GM12878 (cell line): ENCODE data around the gene RBPJL. TPM values are rescaled to one million over a fixed set of nuclear protein-coding genes. Genes with fewer than 3 reads are reported as not detected.

Source experiments
- ATAC-seq: fragments of 200-7000 bp; cut with Tn5 transposase; 3 replicates; pipeline ENCODE4 v1.9.1; 2020; ENCODE audit warnings: mild to moderate bottlenecking, moderate library complexity
- BruUV-seq: library from RNA; stranded (reverse); fragments of 400-500 nt; replicated peaks from 2 replicates; lab custom pipeline; 2021; lab: Mats Ljungman, UMichigan
- CTCF ChIA-PET: fragments of 300-600 bp; sonication (Branson Sonifier 250); formaldehyde crosslinking; extraction: SDS; loops from one replicate; lab custom pipeline; 2021; ENCODE audit warnings: inconsistent platforms; lab: Yijun Ruan, JAX
- POLR2A ChIA-PET: fragments of 350-600 bp; formaldehyde crosslinking; extraction: SDS; loops from one replicate; lab custom pipeline; 2021; ENCODE audit warnings: inconsistent platforms; lab: Charles Lee
- RAD21 ChIA-PET: fragments of 300-600 bp; sonication (Branson Sonifier 250); formaldehyde crosslinking; loops from one replicate; lab custom pipeline; 2023; ENCODE audit warnings: antibody characterized with exemption; ENCODE audit not compliant: unreplicated experiment; lab: Charles Lee
- SMC1A ChIA-PET: fragments of 300-600 bp; sonication (Branson Sonifier 250); formaldehyde crosslinking; loops from one replicate; lab custom pipeline; 2023; ENCODE audit not compliant: unreplicated experiment, uncharacterized antibody; lab: Charles Lee
- DNase-seq: peaks from one replicate; pipeline ENCODE4 v3.0.0-alpha.2; 2011; ENCODE audit warnings: low read depth, low spot score
- FAIRE-seq: peaks from 3 replicates; lab custom pipeline; 2011; peaks lifted over from hg19 to GRCh38; lab: Jason Lieb, UNC
- H2AFZ ChIP-seq: 2 replicates; pipeline ENCODE4 v1.6.0; 2011; ENCODE audit warnings: low read depth, low read length, control low read depth; ENCODE audit not compliant: control insufficient read depth
- H3K27ac ChIP-seq: 2 replicates; pipeline ENCODE4 v1.5.1; 2011; ENCODE audit warnings: control low read depth; ENCODE audit not compliant: control insufficient read depth, insufficient read depth
- H3K27me3 ChIP-seq, 2 experiments: replicated peaks in 1 of 2; 2 replicates each; pipeline versions ENCODE4 v1.6.0 to v1.6.1; 2011; ENCODE audit warnings: low read length in 1 of 2; ENCODE audit not compliant: control insufficient read depth in 2 of 2, insufficient read depth in 2 of 2
- H3K36me3 ChIP-seq, 2 experiments: 2 replicates each; pipeline ENCODE4 v1.5.1; 2011; ENCODE audit warnings: low read length in 1 of 2; ENCODE audit not compliant: control insufficient read depth in 2 of 2, insufficient read depth in 2 of 2
- H3K4me1 ChIP-seq: 2 replicates; pipeline ENCODE4 v1.6.1; 2011; ENCODE audit warnings: mild to moderate bottlenecking, low read length, moderate library complexity, mixed read lengths; ENCODE audit not compliant: control insufficient read depth, insufficient read depth
- H3K4me2 ChIP-seq: 2 replicates; pipeline ENCODE4 v1.6.0; 2011; ENCODE audit warnings: control low read depth; ENCODE audit not compliant: control insufficient read depth, insufficient read depth
- H3K4me3 ChIP-seq: fragments of 200-600 bp; sonication (generic); 2 replicates; pipeline ENCODE4 v1.5.1; 2016
- H3K79me2 ChIP-seq: 2 replicates; pipeline ENCODE4 v1.6.0; 2011; ENCODE audit warnings: low read length; ENCODE audit not compliant: control insufficient read depth, insufficient read depth
- H3K9ac ChIP-seq: 2 replicates; pipeline ENCODE4 v1.8.0; 2011; ENCODE audit warnings: low read length, control low read depth, mixed read lengths; ENCODE audit not compliant: control insufficient read depth, insufficient read depth
- H3K9me3 ChIP-seq: replicated peaks from 3 replicates; pipeline ENCODE4 v1.5.1; 2011; ENCODE audit warnings: mild to moderate bottlenecking, low read length; ENCODE audit not compliant: control insufficient read depth, insufficient read depth
- H4K20me1 ChIP-seq: 2 replicates; pipeline ENCODE4 v1.6.0; 2011; ENCODE audit not compliant: control insufficient read depth, insufficient read depth
- CHD1 ChIP-seq: IDR thresholded peaks from 2 replicates; pipeline ENCODE4 v1.6.1; 2012; ENCODE audit warnings: low read depth, low read length, improper control_type of control experiment
- CREM ChIP-seq: IDR thresholded peaks from 2 replicates; pipeline ENCODE4 v1.6.1; 2014; ENCODE audit warnings: antibody characterized with exemption, low read depth
- EED ChIP-seq: sonication (generic); IDR thresholded peaks from 2 replicates; pipeline ENCODE4 v1.6.1; 2016; ENCODE audit warnings: antibody characterized with exemption, low read depth
- MTA2 ChIP-seq: fragments of 450-650 bp; IDR thresholded peaks from 2 replicates; pipeline ENCODE4 v1.6.1; 2016; ENCODE audit warnings: low read depth, mild to moderate bottlenecking, moderate library complexity
- PAX8 ChIP-seq: fragments of 450-650 bp; IDR thresholded peaks from 2 replicates; pipeline ENCODE4 v1.6.1; 2017; ENCODE audit warnings: mild to moderate bottlenecking, moderate library complexity
- SP1 ChIP-seq: IDR thresholded peaks from one replicate; pipeline ENCODE4 v1.6.1; 2011; ENCODE audit warnings: low read depth, low read length
- WGBS: methylation state at CpG from one replicate; pipeline ENCODE4 v1.1.6; 2016; ENCODE audit warnings: low lambda C conversion rate; ENCODE audit not compliant: insufficient replicate concordance, insufficient coverage; ENCODE audit errors: missing lambda C conversion rate; 5-methylcytosine and 5-hydroxymethylcytosine counted together
- in situ Hi-C: fragments of 300-500 bp; cut with MboI; formaldehyde crosslinking; loops from 9 replicates; pipeline ENCODE4 v1.14.3; 2018; ENCODE audit warnings: mixed read lengths
- intact Hi-C: fragments of 100-400 bp; cut with micrococcal nuclease; formaldehyde crosslinking; loops from one replicate; pipeline ENCODE4 v1.14.2; 2022; ENCODE audit not compliant: unreplicated experiment
- polyA plus RNA-seq, 11 experiments: library from polyadenylated mRNA; depleted of rRNA in 4 of 11; unstranded in 6 of 11; stranded (reverse) in 5 of 11; fragments of >200 nt; fragmentation: Nextera tagmentation in 4 of 11; fragmentation: Illumina TruSeq in 1 of 11; extraction: Ambion mirVana in 4 of 11; extraction: Trizol in 1 of 11; gene quantifications; 1 replicate in 1 of 11; 2 replicates in 10 of 11; pipeline versions ENCODE4 v1.2.1 to v1.2.3, GENCODE V29; 2011 to 2016; ENCODE audit warnings: inconsistent platforms in 2 of 11, missing spikeins in 2 of 11, low read depth in 1 of 11
- total RNA-seq, 4 experiments: library from RNA; depleted of rRNA in 3 of 4; stranded (reverse); fragments of >200 nt in 3 of 4; fragmentation: Illumina TruSeq in 1 of 4; extraction: Trizol in 1 of 4; gene quantifications; 2 replicates each; pipeline versions ENCODE4 v1.2.1 to v1.2.3, GENCODE V29; 2013 to 2021
- TF ChIP-seq, protein P1 (sequence below): IDR thresholded peaks from 2 replicates; pipeline ENCODE4 v1.6.1; 2011; ENCODE audit warnings: mild to moderate bottlenecking, low read depth, low read length, moderate library complexity; ENCODE audit not compliant: insufficient replicate concordance
- TF ChIP-seq, protein P2 (sequence below): IDR thresholded peaks from 2 replicates; pipeline ENCODE4 v1.6.1; 2011; ENCODE audit warnings: low read depth, mild to moderate bottlenecking, low read length, moderate library complexity, borderline replicate concordance; ENCODE audit errors: extremely low read depth

RBPJL gene
- total and polyA plus RNA-seq, 10 of the 15 experiments (the other 5 are each of a cell fraction or from before 2014, with no cell fraction given): 0.18 TPM; not detected in 9

GRCh38 chr20:45312241-45312640 is 5.6 kb downstream of the RBPJL start (continued):
- TF ChIP-seq CREM (no peak), SP1 (no peak), CHD1 (no peak), PAX8 (no peak)
- TF ChIP-seq, protein P1, sequence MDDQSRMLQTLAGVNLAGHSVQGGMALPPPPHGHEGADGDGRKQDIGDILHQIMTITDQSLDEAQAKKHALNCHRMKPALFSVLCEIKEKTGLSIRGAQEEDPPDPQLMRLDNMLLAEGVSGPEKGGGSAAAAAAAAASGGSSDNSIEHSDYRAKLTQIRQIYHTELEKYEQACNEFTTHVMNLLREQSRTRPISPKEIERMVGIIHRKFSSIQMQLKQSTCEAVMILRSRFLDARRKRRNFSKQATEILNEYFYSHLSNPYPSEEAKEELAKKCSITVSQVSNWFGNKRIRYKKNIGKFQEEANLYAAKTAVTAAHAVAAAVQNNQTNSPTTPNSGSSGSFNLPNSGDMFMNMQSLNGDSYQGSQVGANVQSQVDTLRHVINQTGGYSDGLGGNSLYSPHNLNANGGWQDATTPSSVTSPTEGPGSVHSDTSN: no peak
- TF ChIP-seq, protein P2, sequence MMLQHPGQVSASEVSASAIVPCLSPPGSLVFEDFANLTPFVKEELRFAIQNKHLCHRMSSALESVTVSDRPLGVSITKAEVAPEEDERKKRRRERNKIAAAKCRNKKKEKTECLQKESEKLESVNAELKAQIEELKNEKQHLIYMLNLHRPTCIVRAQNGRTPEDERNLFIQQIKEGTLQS: no peak

DNA sequence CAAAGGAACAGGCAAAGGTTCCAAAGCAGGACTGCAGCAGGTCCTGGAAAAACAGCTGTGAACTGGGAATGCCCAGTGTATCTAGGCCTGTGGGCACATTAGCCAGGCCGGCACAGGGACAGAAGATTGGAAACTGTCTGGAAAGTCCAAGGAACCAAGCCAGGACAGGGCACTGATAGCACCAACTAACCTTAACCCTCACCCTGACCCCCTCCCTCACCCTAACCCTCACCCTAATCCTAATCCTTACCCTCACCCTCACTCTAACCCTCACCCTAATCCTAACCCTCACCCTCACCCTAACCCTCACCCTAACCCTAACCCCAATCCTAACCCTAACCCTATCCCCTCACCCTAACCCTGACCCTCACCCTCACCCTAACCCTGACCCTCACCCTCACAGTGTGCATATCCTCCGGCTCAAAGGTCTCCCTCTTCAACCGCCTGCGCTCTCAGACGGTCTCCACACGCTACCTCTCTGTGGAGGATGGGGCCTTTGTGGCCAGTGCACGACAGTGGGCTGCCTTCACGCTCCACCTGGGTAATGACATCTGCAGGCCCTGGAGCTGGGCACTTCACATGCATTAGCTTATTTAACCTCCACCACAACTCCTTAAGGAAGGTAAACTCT is 6.5 kb downstream of the RBPJL start:
- ATAC-seq (no peak), DNase-seq (no peak), FAIRE-seq (no peak)
- Histone ChIP-seq H3K79me2 (no peaks in the 10 kb centered on the region), H3K4me2 (no peak overlapping the region), H3K4me3 (no peak overlapping the region), H3K4me1 (no peaks in the 10 kb centered on the region), H3K27ac (no peak overlapping the region), H4K20me1 (no peaks in the 10 kb centered on the region), H3K9me3 (no peaks in the 10 kb centered on the region), H3K36me3 (no peaks in the 10 kb centered on the region), H2AFZ (no peak overlapping the region), H3K27me3 (peaks cover 6 to 7% of the 10 kb centered on the region in 2 experiments; a peak in 3 of 4 replicates), H3K9ac (no peak overlapping the region)
- ChIA-PET POLR2A (interaction anchor here (0.5 kb wide), 1 partner anchor 294 kb away, joined by 4 read pairs; no protein-coding TSS in a partner anchor), CTCF (interaction anchor here (0.6 to 11.2 kb wide), 7 partner anchors 8 to 458 kb away, joined by 3 to 121 read pairs (median 3); no protein-coding TSS in a partner anchor), RAD21 (interaction anchor here (0.6 kb wide), 1 partner anchor 45 kb away, joined by 3 read pairs; no protein-coding TSS in a partner anchor), SMC1A (interaction anchor here (0.6 to 0.7 kb wide), 3 partner anchors 24 to 315 kb away, joined by 3 read pairs; no protein-coding TSS in a partner anchor)
- intact Hi-C loops: no loop called here
- BruUV-seq: no TSS peak
- TF ChIP-seq MTA2 (no peak), EED (no peak)
- in situ Hi-C loops: no loop called here
- WGBS: 59% methylated on average over 8 of the region's 8 CpGs
